HL-60/S4 treated with retinoic acid at 250 ng/mL for 4 days and 3 days (cell line): ENCODE results near the gene MNAT1.

Source experiments
- in situ Hi-C: fragments of 300-500 bp; cut with MboI; formaldehyde crosslinking; loops from 2 replicates; pipeline ENCODE4 v1.7.0; 2022; ENCODE audit warnings: low sequenced_read_pairs

Gene MNAT1

GRCh38 chr14:61003571-61003970, 269.0 kb downstream of the MNAT1 start:
- in situ Hi-C loops: loop anchor here (25.0 kb wide), 1 partner anchor 366 kb away; the partner anchor contains the start of gene SIX1

GRCh38 chr14:61019537-61019936, 285.0 kb downstream of the MNAT1 start:
- in situ Hi-C loops: loop anchor here (25.0 kb wide), 1 partner anchor 382 kb away; the partner anchor contains the start of gene SIX1
